GM12864 (cell line): ENCODE results near the gene TMEM178B.

Experiments
- DNase-seq: peaks from one replicate; pipeline ENCODE4 v3.0.0-alpha.2; 2011; ENCODE audit warnings: low read depth
- H3K4me3 ChIP-seq: 2 replicates; pipeline ENCODE4 v1.5.1; 2011; ENCODE audit warnings: mild to moderate bottlenecking, low read depth, low read length, control low read depth
- CTCF ChIP-seq: IDR thresholded peaks from 2 replicates; pipeline ENCODE4 v1.5.1; 2011; ENCODE audit warnings: low read depth, mild to moderate bottlenecking, moderate library complexity, low read length, control low read depth, inconsistent platforms; ENCODE audit errors: missing control alignments

TMEM178B gene

GRCh38 chr7:141468341-141468740 is 394.5 kb downstream of the TMEM178B start:
- no peak overlapping the region for H3K4me3 ChIP-seq
- no peak for DNase-seq
- no peak for TF ChIP-seq CTCF

- no peak for TF ChIP-seq CTCF
- no peak overlapping the region for H3K4me3 ChIP-seq
- no peak for DNase-seq
These were observed 401.8 kb downstream of the TMEM178B start for GRCh38 chr7:141475679-141476078.

- no peak for TF ChIP-seq CTCF
- DNase-seq = no peak
- no peak overlapping the region for H3K4me3 ChIP-seq
These were observed 404.0 kb downstream of the TMEM178B start for GRCh38 chr7:141477865-141478264.

- DNase-seq = no peak
- H3K4me3 ChIP-seq = no peak overlapping the region
- no peak for TF ChIP-seq CTCF
These were observed 405.0 kb downstream of the TMEM178B start for GRCh38 chr7:141478845-141479244.

- DNase-seq = no peak
- H3K4me3 ChIP-seq = no peak overlapping the region
- no peak for TF ChIP-seq CTCF
These were observed 407.1 kb downstream of the TMEM178B start for GRCh38 chr7:141480953-141481352.

- H3K4me3 ChIP-seq = no peak overlapping the region
- no peak for TF ChIP-seq CTCF
- DNase-seq = no peak
These were observed 408.1 kb downstream of the TMEM178B start for GRCh38 chr7:141481971-141482370.

- no peak for TF ChIP-seq CTCF
- peak; percentile 3 for DNase-seq
- no peak overlapping the region for H3K4me3 ChIP-seq
These were observed 409.2 kb downstream of the TMEM178B start for GRCh38 chr7:141483044-141483443.
